DOHH2 (cell line): Measurements from ENCODE around the gene AMBRA1.

ENCODE experiments used
- H3F3A ChIP-seq: fragments of 200-600 bp; sonication (generic), shearing (Covaris generic); 2 replicates; pipeline ENCODE4 v1.6.0; 2016; ENCODE audit warnings: antibody characterized with exemption, mild to moderate bottlenecking; ENCODE audit not compliant: control insufficient read depth, insufficient read depth
- H3K27ac ChIP-seq: fragments of 200-600 bp; sonication (generic); 2 replicates; pipeline ENCODE4 v1.5.1; 2014; ENCODE audit warnings: low read depth, mild to moderate bottlenecking, low read length, moderate library complexity
- H3K27me3 ChIP-seq: fragments of 200-600 bp; sonication (generic); 2 replicates; pipeline ENCODE4 v1.6.1; 2014; ENCODE audit warnings: mild to moderate bottlenecking, low read length, mixed read lengths; ENCODE audit not compliant: control insufficient read depth
- H3K36me3 ChIP-seq: fragments of 200-600 bp; sonication (generic); 2 replicates; pipeline ENCODE4 v1.6.1; 2014; ENCODE audit warnings: mild to moderate bottlenecking, low read length, moderate library complexity, mixed read lengths; ENCODE audit not compliant: control insufficient read depth
- H3K4me1 ChIP-seq: fragments of 200-600 bp; sonication (generic); 2 replicates; pipeline ENCODE4 v1.6.1; 2014; ENCODE audit warnings: mild to moderate bottlenecking, low read length, mixed read lengths; ENCODE audit not compliant: control insufficient read depth
- H3K4me2 ChIP-seq: fragments of 200-600 bp; sonication (generic); 2 replicates; pipeline ENCODE4 v1.6.0; 2014; ENCODE audit warnings: mild to moderate bottlenecking, low read length, moderate library complexity
- H3K4me3 ChIP-seq: fragments of 200-600 bp; sonication (generic); 2 replicates; pipeline ENCODE4 v1.5.1; 2014; ENCODE audit warnings: mild to moderate bottlenecking, low read length, mixed read lengths
- H3K79me2 ChIP-seq: fragments of 200-600 bp; sonication (generic); 2 replicates; pipeline ENCODE4 v1.6.1; 2014; ENCODE audit warnings: mild to moderate bottlenecking, low read length, mixed read lengths; ENCODE audit not compliant: control insufficient read depth
- H3K9me2 ChIP-seq: fragments of 200-600 bp; sonication (generic); replicated peaks from 2 replicates; pipeline ENCODE4 v1.6.1; 2014; ENCODE audit warnings: mild to moderate bottlenecking, low read length, mixed read lengths; ENCODE audit not compliant: control insufficient read depth
- H3K9me3 ChIP-seq: fragments of 200-600 bp; sonication (generic); 2 replicates; pipeline ENCODE4 v1.6.1; 2014; ENCODE audit warnings: antibody characterized with exemption, low read length, mixed read lengths; ENCODE audit not compliant: control insufficient read depth, insufficient read depth
- H4K20me1 ChIP-seq: fragments of 200-600 bp; sonication (generic); 2 replicates; pipeline ENCODE4 v1.6.0; 2014; ENCODE audit warnings: low read depth, mild to moderate bottlenecking, antibody characterized with exemption, low read length, moderate library complexity; ENCODE audit not compliant: control insufficient read depth, insufficient read depth
- CTCF ChIP-seq: fragments of 200-600 bp; sonication (generic); IDR thresholded peaks from one replicate; pipeline ENCODE4 v1.5.1; 2014; ENCODE audit warnings: antibody characterized with exemption, mild to moderate bottlenecking, low read depth, low read length; ENCODE audit not compliant: poor library complexity, severe bottlenecking
- EZH2phosphoT487 ChIP-seq: fragments of 200-600 bp; sonication (generic); IDR thresholded peaks from 2 replicates; pipeline ENCODE4 v1.6.1; 2017; ENCODE audit warnings: borderline replicate concordance, mild to moderate bottlenecking, antibody characterized with exemption, low read length, moderate library complexity, mixed read lengths

The AMBRA1 gene

GRCh38 chr11:46632502-46632901 lies 38.7 kb upstream of the AMBRA1 start:
- peaks cover 8% of the 10 kb centered on the region; the same call in 1 of the 2 replicates for H3K36me3 ChIP-seq

GRCh38 chr11:46631676-46632075 lies 37.9 kb upstream of the AMBRA1 start:
- Histone ChIP-seq H3K27me3 (no peaks in the 10 kb centered on the region), H3K9me3 (no peaks in the 10 kb centered on the region), H3F3A (no peaks in the 10 kb centered on the region), H3K9me2 (no peaks in the 10 kb centered on the region), H3K27ac (no peak overlapping the region), H3K4me2 (no peak overlapping the region), H3K4me1 (no peaks in the 10 kb centered on the region), H3K36me3 (peaks cover 8% of the 10 kb centered on the region; the same call in 1 of the 2 replicates), H3K4me3 (no peak overlapping the region), H4K20me1 (no peaks in the 10 kb centered on the region), H3K79me2 (no peaks in the 10 kb centered on the region)
- TF ChIP-seq EZH2phosphoT487 (no peak), CTCF (no peak)

More at GRCh38 chr11:46632502-46632901, 38.7 kb upstream of the AMBRA1 start:
- Histone ChIP-seq H3F3A (no peaks in the 10 kb centered on the region), H3K9me2 (no peaks in the 10 kb centered on the region), H3K79me2 (no peaks in the 10 kb centered on the region), H3K4me2 (no peak overlapping the region), H3K9me3 (no peaks in the 10 kb centered on the region), H3K27ac (no peak overlapping the region), H3K4me1 (no peaks in the 10 kb centered on the region), H3K27me3 (no peaks in the 10 kb centered on the region), H4K20me1 (no peaks in the 10 kb centered on the region), H3K4me3 (no peak overlapping the region)
- TF ChIP-seq CTCF, result no peak
- TF ChIP-seq EZH2phosphoT487, result no peak

- Histone ChIP-seq H3K4me3 (no peak overlapping the region), H3F3A (no peaks in the 10 kb centered on the region), H3K27me3 (no peaks in the 10 kb centered on the region), H3K79me2 (peaks cover 6% of the 10 kb centered on the region; the same call in 1 of the 2 replicates), H3K4me1 (no peaks in the 10 kb centered on the region), H3K4me2 (no peak overlapping the region), H3K9me3 (no peaks in the 10 kb centered on the region), H3K27ac (no peak overlapping the region), H3K9me2 (no peaks in the 10 kb centered on the region), H3K36me3 (peaks cover 14% of the 10 kb centered on the region), H4K20me1 (no peaks in the 10 kb centered on the region)
- TF ChIP-seq CTCF (no peak), EZH2phosphoT487 (no peak)
Observed at GRCh38 chr11:46630237-46630636, 36.4 kb upstream of the AMBRA1 start.

- H3F3A ChIP-seq, result no peaks in the 10 kb centered on the region
- H3K9me3 ChIP-seq, result no peaks in the 10 kb centered on the region
- H3K27me3 ChIP-seq, result no peaks in the 10 kb centered on the region
- H3K27ac ChIP-seq, result no peak overlapping the region
- TF ChIP-seq EZH2phosphoT487 (no peak), CTCF (no peak)
- no peak overlapping the region for H3K4me3 ChIP-seq
- H3K9me2 ChIP-seq, result no peaks in the 10 kb centered on the region
- peaks cover 15% of the 10 kb centered on the region for H3K79me2 ChIP-seq
- H3K4me1 ChIP-seq, result no peaks in the 10 kb centered on the region
- H4K20me1 ChIP-seq, result peaks cover 4% of the 10 kb centered on the region; the same call in 1 of the 2 replicates
- no peak overlapping the region for H3K4me2 ChIP-seq
- peaks cover 21% of the 10 kb centered on the region for H3K36me3 ChIP-seq
Observed at GRCh38 chr11:46628961-46629360, 35.1 kb upstream of the AMBRA1 start.
